Stimulated activated CD8-positive, alpha-beta memory T cell treated with anti-CD3 and anti-CD28 coated beads, Interleukin-12 subunit alpha, Interleukin-12 subunit beta, amount 100 ng/mL, for 24 hours (primary cell): ENCODE data around the gene HSPB2.

Experiments
- DNase-seq: peaks from one replicate; pipeline ENCODE4 v3.0.0-alpha.2; 2020; ENCODE audit errors: extremely low read depth

HSPB2 gene

GRCh38 chr11:111938687-111939160 is 26.2 kb downstream of the HSPB2 start:
- no peak for DNase-seq

GRCh38 chr11:111939836-111940604 is 27.5 kb downstream of the HSPB2 start:
- DNase-seq: no peak

GRCh38 chr11:111941963-111942362 is 29.4 kb downstream of the HSPB2 start:
- DNase-seq: no peak

- no peak for DNase-seq
Observed at GRCh38 chr11:111942829-111943228, 30.3 kb downstream of the HSPB2 start.

GRCh38 chr11:111944139-111944538 is 31.6 kb downstream of the HSPB2 start:
- no peak for DNase-seq

GRCh38 chr11:111944651-111945051 is 32.1 kb downstream of the HSPB2 start:
- DNase-seq: no peak

GRCh38 chr11:111945198-111945597 is 32.7 kb downstream of the HSPB2 start:
- DNase-seq: no peak

GRCh38 chr11:111946499-111946898 is 34.0 kb downstream of the HSPB2 start:
- no peak for DNase-seq

- no peak for DNase-seq
Observed at GRCh38 chr11:111947143-111947542, 34.6 kb downstream of the HSPB2 start.

GRCh38 chr11:111949519-111950426 is 37.2 kb downstream of the HSPB2 start:
- no peak for DNase-seq

GRCh38 chr11:111951565-111951964 is 39.0 kb downstream of the HSPB2 start:
- DNase-seq: no peak

- DNase-seq: no peak
Observed at GRCh38 chr11:111954154-111954553, 41.6 kb downstream of the HSPB2 start.

GRCh38 chr11:111957663-111958444 is 45.3 kb downstream of the HSPB2 start:
- no peak for DNase-seq

- DNase-seq: no peak
Observed at GRCh38 chr11:111960916-111961315, 48.4 kb downstream of the HSPB2 start.

- no peak for DNase-seq
Observed at GRCh38 chr11:111961389-111962300, 49.1 kb downstream of the HSPB2 start.
